Activated CD4-positive, alpha-beta T cell treated with anti-CD3 and anti-CD28 coated beads for 36 hours (primary cell): ENCODE results near the gene NLRX1. TPM values are rescaled to one million over a fixed set of nuclear protein-coding genes. Genes with fewer than 3 reads are reported as not detected.
"Not testable (repeated sequence)": the region's sequence is repeated elsewhere in the genome, so short reads cannot be mapped to it uniquely, and the experiment has no call there.

ENCODE experiments used
- ATAC-seq: fragments of 200-7000 bp; cut with Tn5 transposase; one replicate; pipeline ENCODE4 v1.10.0; 2021; ENCODE audit warnings: mild to moderate bottlenecking, moderate library complexity
- CTCF ChIA-PET: fragments of 350-600 bp; sonication (Branson Sonifier 250); formaldehyde crosslinking; loops from one replicate; lab custom pipeline; 2021; ENCODE audit warnings: antibody characterized with exemption; lab: Charles Lee
- POLR2A ChIA-PET: fragments of 350-600 bp; sonication (Branson Sonifier 250); formaldehyde crosslinking; loops from one replicate; lab custom pipeline; 2021; ENCODE audit warnings: antibody characterized with exemption, inconsistent platforms; lab: Charles Lee
- DNase-seq: peaks from one replicate; pipeline ENCODE4 v3.0.0-alpha.2; 2020
- H3K27ac Mint-ChIP-seq: one replicate; pipeline ENCODE4 v1.8.0; 2021; ENCODE audit warnings: mixed read lengths
- H3K27me3 Mint-ChIP-seq: one replicate; pipeline ENCODE4 v1.8.0; 2021; ENCODE audit warnings: mixed read lengths
- H3K36me3 Mint-ChIP-seq: one replicate; pipeline ENCODE4 v1.8.0; 2021; ENCODE audit warnings: low read depth, mixed read lengths
- H3K4me1 Mint-ChIP-seq: one replicate; pipeline ENCODE4 v1.8.0; 2021; ENCODE audit warnings: mixed read lengths
- H3K4me3 Mint-ChIP-seq: one replicate; pipeline ENCODE4 v1.8.0; 2021; ENCODE audit warnings: mild to moderate bottlenecking, moderate library complexity, mixed read lengths
- H3K9me3 Mint-ChIP-seq: one replicate; pipeline ENCODE4 v1.8.0; 2021; ENCODE audit warnings: low read depth, mixed read lengths
- intact Hi-C, 2 experiments: fragments of 100-400 bp; cut with DNase I in 1 of 2; cut with micrococcal nuclease in 1 of 2; formaldehyde crosslinking; loops; one replicate each; pipeline versions ENCODE4 v1.14.2 to v1.15.1; 2022 to 2024; cut with DNase I, micrococcal nuclease
- total RNA-seq, 2 experiments: library from RNA; stranded (reverse); gene quantifications; one replicate each; pipeline ENCODE4 v1.2.3, GENCODE V29; 2021

The NLRX1 gene
- total RNA-seq, 2 experiments from 2014 or later: 18.2 to 25.0 TPM

- POLR2A ChIA-PET: no interaction called here
- Mint-ChIP-seq H3K4me3 (no peak overlapping the region), H3K27ac (no peak overlapping the region), H3K27me3 (no peaks in the 10 kb centered on the region), H3K4me1 (peaks cover 19% of the 10 kb centered on the region), H3K9me3 (no peaks in the 10 kb centered on the region), H3K36me3 (peaks cover 3% of the 10 kb centered on the region)
- intact Hi-C loops: no loop called here
- CTCF ChIA-PET: no interaction called here
- DNase-seq (no peak), ATAC-seq (no peak)
These were observed 4.0 kb downstream of the NLRX1 start for GRCh38 chr11:119172513-119172912.

- no peak for ATAC-seq
These were observed 4.9 kb downstream of the NLRX1 start for GRCh38 chr11:119173453-119173852.

GRCh38 chr11:119175493-119176077 is 7.1 kb downstream of the NLRX1 start:
- Mint-ChIP-seq H3K4me3 (no peak overlapping the region), H3K36me3 (peaks cover 6% of the 10 kb centered on the region), H3K27me3 (no peaks in the 10 kb centered on the region), H3K27ac (no peak overlapping the region), H3K9me3 (no peaks in the 10 kb centered on the region), H3K4me1 (peaks cover 16% of the 10 kb centered on the region)
- ChIA-PET POLR2A (no interaction called here), CTCF (interaction anchor here (0.5 to 1.8 kb wide), 4 partner anchors 21 to 31 kb away, joined by 3 to 5 read pairs (median 4); partner anchors contain the start of gene CBL)
- intact Hi-C loops: no loop called here
- DNase-seq: no peak
- ATAC-seq: peak; percentile 82

More at GRCh38 chr11:119173453-119173852, 4.9 kb downstream of the NLRX1 start:
- Mint-ChIP-seq H3K4me3 (no peak overlapping the region), H3K36me3 (peaks cover 3% of the 10 kb centered on the region), H3K4me1 (peaks cover 23% of the 10 kb centered on the region), H3K27ac (no peak overlapping the region), H3K27me3 (no peaks in the 10 kb centered on the region), H3K9me3 (no peaks in the 10 kb centered on the region)
- no peak for DNase-seq
- intact Hi-C loops: no loop called here
- ChIA-PET CTCF (interaction anchor here (0.6 kb wide), 1 partner anchor 1448 kb away, joined by 4 read pairs; no protein-coding TSS in a partner anchor), POLR2A (no interaction called here)

GRCh38 chr11:119178166-119178680 is 9.7 kb downstream of the NLRX1 start:
- no peak for DNase-seq
- CTCF ChIA-PET: interaction anchor here (0.7 kb wide), 2 partner anchors 23 to 564 kb away, joined by 3 read pairs; no protein-coding TSS in a partner anchor

GRCh38 chr11:119179342-119179741 is 10.8 kb downstream of the NLRX1 start:
- ATAC-seq (no peak), DNase-seq (no peak)
- intact Hi-C loops: no loop called here
- Mint-ChIP-seq H3K4me3 (no peak overlapping the region), H3K36me3 (peaks cover 10% of the 10 kb centered on the region), H3K4me1 (peaks cover 17% of the 10 kb centered on the region), H3K27me3 (no peaks in the 10 kb centered on the region), H3K9me3 (no peaks in the 10 kb centered on the region), H3K27ac (no peak overlapping the region)
- ChIA-PET CTCF (interaction anchor here (0.6 kb wide), 1 partner anchor 20 kb away, joined by 3 read pairs; no protein-coding TSS in a partner anchor), POLR2A (no interaction called here)

More at GRCh38 chr11:119178166-119178680, 9.7 kb downstream of the NLRX1 start:
- H3K27ac Mint-ChIP-seq: no peak overlapping the region
- H3K36me3 Mint-ChIP-seq: peaks cover 9% of the 10 kb centered on the region
- intact Hi-C loops: no loop called here
- peaks cover 16% of the 10 kb centered on the region for H3K4me1 Mint-ChIP-seq
- H3K4me3 Mint-ChIP-seq: no peak overlapping the region
- POLR2A ChIA-PET: interaction anchor here (0.7 kb wide), 1 partner anchor 68 kb away, joined by 6 read pairs; no protein-coding TSS in a partner anchor
- H3K27me3 Mint-ChIP-seq: no peaks in the 10 kb centered on the region
- no peaks in the 10 kb centered on the region for H3K9me3 Mint-ChIP-seq
- ATAC-seq: no peak

GRCh38 chr11:119179983-119180382 is 11.5 kb downstream of the NLRX1 start:
- DNase-seq: no peak
- no peaks in the 10 kb centered on the region for H3K9me3 Mint-ChIP-seq
- ChIA-PET POLR2A (no interaction called here), CTCF (interaction anchor here (0.6 to 1.2 kb wide), 2 partner anchors 9 to 19 kb away, joined by 3 read pairs; no protein-coding TSS in a partner anchor)
- H3K36me3 Mint-ChIP-seq: peaks cover 15% of the 10 kb centered on the region
- no peaks in the 10 kb centered on the region for H3K27me3 Mint-ChIP-seq
- no peak overlapping the region for H3K27ac Mint-ChIP-seq
- intact Hi-C loops: no loop called here
- H3K4me3 Mint-ChIP-seq: no peak overlapping the region
- H3K4me1 Mint-ChIP-seq: peaks cover 19% of the 10 kb centered on the region
- no peak for ATAC-seq

GRCh38 chr11:119180729-119181676 is 12.5 kb downstream of the NLRX1 start:
- DNase-seq: no peak
- ATAC-seq: no peak
- Mint-ChIP-seq H3K4me1 (peaks cover 11% of the 10 kb centered on the region), H3K27ac (no peak overlapping the region), H3K36me3 (peaks cover 11% of the 10 kb centered on the region), H3K4me3 (no peak overlapping the region), H3K27me3 (no peaks in the 10 kb centered on the region), H3K9me3 (no peaks in the 10 kb centered on the region)
- intact Hi-C loops: no loop called here
- CTCF ChIA-PET: interaction anchor here (1.2 kb wide), 1 partner anchor 10 kb away, joined by 3 read pairs; no protein-coding TSS in a partner anchor
- POLR2A ChIA-PET: no interaction called here

- Mint-ChIP-seq H3K36me3 (peaks cover 11% of the 10 kb centered on the region), H3K27me3 (no peaks in the 10 kb centered on the region), H3K27ac (no peak overlapping the region), H3K4me1 (peaks cover 11% of the 10 kb centered on the region), H3K9me3 (no peaks in the 10 kb centered on the region), H3K4me3 (no peak overlapping the region)
- DNase-seq: no peak
- intact Hi-C loops: no loop called here
- ChIA-PET POLR2A (interaction anchor here (0.9 kb wide), 1 partner anchor 13 kb away, joined by 3 read pairs; no protein-coding TSS in a partner anchor), CTCF (no interaction called here)
- ATAC-seq: no peak
These were observed 13.3 kb downstream of the NLRX1 start for GRCh38 chr11:119181677-119182412.

- CTCF ChIA-PET: interaction anchor here (0.7 to 1.2 kb wide), 3 partner anchors 15 to 563 kb away, joined by 3 to 6 read pairs (median 3); no protein-coding TSS in a partner anchor
- H3K4me3 Mint-ChIP-seq, H3K4me1 Mint-ChIP-seq, intact Hi-C loops, H3K27ac Mint-ChIP-seq, H3K27me3 Mint-ChIP-seq, H3K9me3 Mint-ChIP-seq, DNase-seq: not testable (repeated sequence)
- peaks cover 11% of the 10 kb centered on the region for H3K36me3 Mint-ChIP-seq
- POLR2A ChIA-PET: interaction anchor here (1.0 kb wide), 1 partner anchor 23 kb away, joined by 3 read pairs; no protein-coding TSS in a partner anchor
- ATAC-seq: peak; percentile 62
These were observed 15.9 kb downstream of the NLRX1 start for GRCh38 chr11:119184399-119184798.

- intact Hi-C loops: no loop called here
- POLR2A ChIA-PET: interaction anchor here (1.1 kb wide), 1 partner anchor 17 kb away, joined by 3 read pairs; no protein-coding TSS in a partner anchor
- no peak overlapping the region for H3K27ac Mint-ChIP-seq
- ATAC-seq: no peak
- peaks cover 3% of the 10 kb centered on the region for H3K4me1 Mint-ChIP-seq
- H3K27me3 Mint-ChIP-seq: no peaks in the 10 kb centered on the region
- CTCF ChIA-PET: interaction anchor here (0.6 kb wide), 1 partner anchor 41 kb away, joined by 3 read pairs; no protein-coding TSS in a partner anchor
- H3K36me3 Mint-ChIP-seq: peaks cover 9% of the 10 kb centered on the region
- DNase-seq: no peak
- no peaks in the 10 kb centered on the region for H3K9me3 Mint-ChIP-seq
- no peak overlapping the region for H3K4me3 Mint-ChIP-seq
These were observed 17.6 kb downstream of the NLRX1 start for GRCh38 chr11:119185981-119186634.
